Hepatocyte (in vitro differentiated cells): ENCODE data around the gene RAB11FIP4.

Source experiments
- EZH2 ChIP-seq: fragments of 200-600 bp; sonication (generic); IDR thresholded peaks from 2 replicates; pipeline ENCODE4 v1.6.1; 2016; ENCODE audit warnings: antibody characterized with exemption, mild to moderate bottlenecking, borderline replicate concordance
- EZH2phosphoT487 ChIP-seq: fragments of 200-600 bp; sonication (generic); IDR thresholded peaks from one replicate; pipeline ENCODE4 v1.6.1; 2018; ENCODE audit warnings: antibody characterized with exemption, mild to moderate bottlenecking, low read depth, moderate library complexity; ENCODE audit not compliant: unreplicated experiment, severe bottlenecking
- TF ChIP-seq, protein P1 (sequence below): fragments of 200-600 bp; sonication (generic); IDR thresholded peaks from 2 replicates; pipeline ENCODE4 v1.5.1; 2016; ENCODE audit warnings: antibody characterized with exemption, mild to moderate bottlenecking; ENCODE audit not compliant: poor library complexity

DNA sequence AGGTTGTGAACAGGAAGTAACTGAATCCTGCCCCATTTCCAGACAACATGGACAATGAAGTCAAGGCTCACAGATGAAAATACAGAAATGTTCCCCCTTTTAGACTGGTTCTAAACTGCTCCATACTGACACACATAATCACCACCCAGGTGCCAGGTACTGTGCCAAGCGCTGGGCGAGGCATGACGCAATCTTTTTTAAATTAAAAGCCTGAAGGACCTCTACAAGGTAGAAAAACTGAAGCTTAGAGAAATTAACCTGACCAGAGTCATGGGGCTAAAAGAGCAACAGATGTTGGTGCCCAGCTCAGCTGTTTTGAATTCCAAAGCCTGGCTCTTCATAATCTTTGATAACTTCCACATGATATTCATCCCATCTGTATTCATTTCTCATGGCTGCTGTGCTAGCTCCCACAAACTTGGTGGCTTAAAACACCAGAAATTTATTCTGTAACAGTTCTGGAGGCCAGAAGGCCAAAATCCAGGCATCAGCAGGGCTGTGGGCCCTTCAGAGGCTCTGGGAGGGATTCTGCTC lies 4.9 kb upstream of the RAB11FIP4 start:
- no peak for TF ChIP-seq EZH2
- no peak for TF ChIP-seq EZH2phosphoT487
- TF ChIP-seq, protein P1, sequence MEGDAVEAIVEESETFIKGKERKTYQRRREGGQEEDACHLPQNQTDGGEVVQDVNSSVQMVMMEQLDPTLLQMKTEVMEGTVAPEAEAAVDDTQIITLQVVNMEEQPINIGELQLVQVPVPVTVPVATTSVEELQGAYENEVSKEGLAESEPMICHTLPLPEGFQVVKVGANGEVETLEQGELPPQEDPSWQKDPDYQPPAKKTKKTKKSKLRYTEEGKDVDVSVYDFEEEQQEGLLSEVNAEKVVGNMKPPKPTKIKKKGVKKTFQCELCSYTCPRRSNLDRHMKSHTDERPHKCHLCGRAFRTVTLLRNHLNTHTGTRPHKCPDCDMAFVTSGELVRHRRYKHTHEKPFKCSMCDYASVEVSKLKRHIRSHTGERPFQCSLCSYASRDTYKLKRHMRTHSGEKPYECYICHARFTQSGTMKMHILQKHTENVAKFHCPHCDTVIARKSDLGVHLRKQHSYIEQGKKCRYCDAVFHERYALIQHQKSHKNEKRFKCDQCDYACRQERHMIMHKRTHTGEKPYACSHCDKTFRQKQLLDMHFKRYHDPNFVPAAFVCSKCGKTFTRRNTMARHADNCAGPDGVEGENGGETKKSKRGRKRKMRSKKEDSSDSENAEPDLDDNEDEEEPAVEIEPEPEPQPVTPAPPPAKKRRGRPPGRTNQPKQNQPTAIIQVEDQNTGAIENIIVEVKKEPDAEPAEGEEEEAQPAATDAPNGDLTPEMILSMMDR, result no peak
